Measurements from ENCODE around the gene OTULIN.

DNA sequence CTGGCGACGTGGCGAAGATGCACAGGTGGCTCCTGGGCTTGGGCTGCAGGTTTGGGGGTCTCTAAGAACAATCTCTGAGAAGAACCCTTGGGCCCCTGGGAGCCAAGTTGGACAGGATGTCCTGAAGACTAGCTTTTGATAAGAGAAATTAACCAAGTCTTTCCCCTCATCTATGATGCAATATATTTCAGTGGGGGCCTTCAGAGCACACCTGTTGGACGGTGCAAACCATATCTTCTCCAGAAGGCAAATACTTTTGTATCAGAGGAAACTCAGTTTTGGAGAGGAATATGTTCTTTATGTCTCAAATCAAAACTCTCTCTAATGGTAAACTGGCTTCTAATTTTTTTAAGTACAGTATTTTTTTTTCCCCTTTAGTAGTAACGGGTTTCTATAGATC, 28.6 kb downstream of the OTULIN start:
- TF ChIP-seq, protein P1, sequence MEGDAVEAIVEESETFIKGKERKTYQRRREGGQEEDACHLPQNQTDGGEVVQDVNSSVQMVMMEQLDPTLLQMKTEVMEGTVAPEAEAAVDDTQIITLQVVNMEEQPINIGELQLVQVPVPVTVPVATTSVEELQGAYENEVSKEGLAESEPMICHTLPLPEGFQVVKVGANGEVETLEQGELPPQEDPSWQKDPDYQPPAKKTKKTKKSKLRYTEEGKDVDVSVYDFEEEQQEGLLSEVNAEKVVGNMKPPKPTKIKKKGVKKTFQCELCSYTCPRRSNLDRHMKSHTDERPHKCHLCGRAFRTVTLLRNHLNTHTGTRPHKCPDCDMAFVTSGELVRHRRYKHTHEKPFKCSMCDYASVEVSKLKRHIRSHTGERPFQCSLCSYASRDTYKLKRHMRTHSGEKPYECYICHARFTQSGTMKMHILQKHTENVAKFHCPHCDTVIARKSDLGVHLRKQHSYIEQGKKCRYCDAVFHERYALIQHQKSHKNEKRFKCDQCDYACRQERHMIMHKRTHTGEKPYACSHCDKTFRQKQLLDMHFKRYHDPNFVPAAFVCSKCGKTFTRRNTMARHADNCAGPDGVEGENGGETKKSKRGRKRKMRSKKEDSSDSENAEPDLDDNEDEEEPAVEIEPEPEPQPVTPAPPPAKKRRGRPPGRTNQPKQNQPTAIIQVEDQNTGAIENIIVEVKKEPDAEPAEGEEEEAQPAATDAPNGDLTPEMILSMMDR (IDR thresholded peaks at IDR 0.05; ENCODE audit: control extremely low read depth in 1 of 3, insufficient read depth in 1 of 3, low read depth in 1 of 3, low read length in 3 of 3): no peak
- TF ChIP-seq POLR2A (IDR thresholded peaks at IDR 0.05; ENCODE audit: control extremely low read depth in 1 of 2, low read depth in 2 of 2, low read length in 2 of 2) (no peak), GABPA (IDR thresholded peaks at IDR 0.05; ENCODE audit: borderline replicate concordance, insufficient read depth, low read length) (no peak), KDM4A (IDR thresholded peaks at IDR 0.05; ENCODE audit: low read depth, low read length, severe bottlenecking) (no peak), JUND (IDR thresholded peaks at IDR 0.05; ENCODE audit: low read length) (no peak), CHD2 (IDR thresholded peaks at IDR 0.05; ENCODE audit: low read length) (no peak)
